Vagina (tissue), 2 donors: ENCODE data around the gene PPP2CA. TPM values are rescaled to one million over a fixed set of nuclear protein-coding genes. Genes with fewer than 3 reads are reported as not detected.

ENCODE experiments used
- DNase-seq, 2 donors: peaks; one replicate each; pipeline ENCODE4 v3.0.0-alpha.2; 2017; ENCODE audit errors: extremely low spot score in 2 of 2
- H3K27ac ChIP-seq: fragments of 200-600 bp; sonication (generic); one replicate; pipeline ENCODE4 v1.5.1; 2019
- H3K27me3 ChIP-seq: fragments of 200-600 bp; sonication (generic); one replicate; pipeline ENCODE4 v1.5.1; 2019
- H3K36me3 ChIP-seq, 2 donors: fragments of 200-600 bp; sonication (generic); one replicate each; pipeline ENCODE4 v1.5.1; 2017 to 2019
- H3K4me1 ChIP-seq: fragments of 200-600 bp; sonication (generic); one replicate; pipeline ENCODE4 v1.5.1; 2019
- H3K4me3 ChIP-seq, 2 donors: fragments of 200-600 bp; sonication (generic); 1 replicate in 1 of 2; 2 replicates in 1 of 2; pipeline ENCODE4 v1.5.1; 2016 to 2019
- H3K9me3 ChIP-seq: fragments of 200-600 bp; sonication (generic); one replicate; pipeline ENCODE4 v1.5.1; 2019
- POLR2A ChIP-seq, 2 donors: fragments of 450-650 bp; IDR thresholded peaks; one replicate each; pipeline ENCODE4 v1.6.1; 2017; ENCODE audit warnings: antibody characterized with exemption in 2 of 2, mild to moderate bottlenecking in 2 of 2, moderate library complexity in 2 of 2
- POLR2AphosphoS5 ChIP-seq, 2 donors: sonication (generic); formaldehyde crosslinking; IDR thresholded peaks; one replicate each; pipeline ENCODE4 v1.9.0; 2017; ENCODE audit warnings: antibody characterized with exemption in 2 of 2, mild to moderate bottlenecking in 2 of 2, low read depth in 1 of 2; ENCODE audit not compliant: insufficient read depth in 1 of 2
- intact Hi-C: fragments of 100-400 bp; cut with DNase I; formaldehyde crosslinking; loops from one replicate; pipeline ENCODE4 v1.15.1; 2023
- total RNA-seq: library from RNA; depleted of rRNA; stranded (reverse); fragments of >200 nt; gene quantifications from one replicate; pipeline ENCODE4 v1.2.3, GENCODE V29; 2016
- TF ChIP-seq, protein P1 (sequence below), 3 experiments: fragments of 450-650 bp in 2 of 3; fragments of 200-600 bp in 1 of 3; sonication (generic) in 1 of 3; IDR thresholded peaks; one replicate each; pipeline ENCODE4 v1.5.1; 2017 to 2019; ENCODE audit warnings: antibody characterized with exemption in 3 of 3, mild to moderate bottlenecking in 2 of 3, moderate library complexity in 2 of 3

PPP2CA gene
- total RNA-seq, 1 donor from 2014 or later: 56.2 TPM

DNA sequence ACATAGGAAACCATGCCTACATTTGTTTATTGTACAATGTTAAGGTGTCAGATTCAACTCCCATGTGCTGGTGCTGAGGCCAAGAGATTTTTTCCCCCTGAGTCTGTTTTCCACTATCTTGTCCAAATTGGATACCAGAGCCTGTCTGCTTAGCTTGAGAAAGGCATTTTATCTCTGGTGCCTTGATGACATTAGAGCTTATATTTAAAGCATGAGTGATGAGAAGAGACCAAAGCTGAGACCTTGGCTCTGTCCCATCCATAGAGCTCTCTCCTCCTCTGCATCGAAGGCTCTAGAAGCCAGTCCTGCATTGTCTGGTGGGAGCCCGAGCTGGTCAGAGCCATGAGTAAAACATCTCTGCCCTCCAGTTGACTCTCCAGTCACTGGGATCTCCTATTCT, 10.4 kb upstream of the PPP2CA start:
- Histone ChIP-seq H3K27me3 (no peaks in the 10 kb centered on the region), H3K36me3 (no peaks in the 10 kb centered on the region), H3K4me3 (no peak overlapping the region), H3K27ac (no peak overlapping the region), H3K9me3 (no peaks in the 10 kb centered on the region), H3K4me1 (no peaks in the 10 kb centered on the region)
- TF ChIP-seq POLR2AphosphoS5 (IDR thresholded peaks at IDR 0.05; ENCODE audit: insufficient read depth in 1 of 2, low read depth in 1 of 2) (no peak), POLR2A (IDR thresholded peaks at IDR 0.05) (no peak)
- TF ChIP-seq, protein P1, sequence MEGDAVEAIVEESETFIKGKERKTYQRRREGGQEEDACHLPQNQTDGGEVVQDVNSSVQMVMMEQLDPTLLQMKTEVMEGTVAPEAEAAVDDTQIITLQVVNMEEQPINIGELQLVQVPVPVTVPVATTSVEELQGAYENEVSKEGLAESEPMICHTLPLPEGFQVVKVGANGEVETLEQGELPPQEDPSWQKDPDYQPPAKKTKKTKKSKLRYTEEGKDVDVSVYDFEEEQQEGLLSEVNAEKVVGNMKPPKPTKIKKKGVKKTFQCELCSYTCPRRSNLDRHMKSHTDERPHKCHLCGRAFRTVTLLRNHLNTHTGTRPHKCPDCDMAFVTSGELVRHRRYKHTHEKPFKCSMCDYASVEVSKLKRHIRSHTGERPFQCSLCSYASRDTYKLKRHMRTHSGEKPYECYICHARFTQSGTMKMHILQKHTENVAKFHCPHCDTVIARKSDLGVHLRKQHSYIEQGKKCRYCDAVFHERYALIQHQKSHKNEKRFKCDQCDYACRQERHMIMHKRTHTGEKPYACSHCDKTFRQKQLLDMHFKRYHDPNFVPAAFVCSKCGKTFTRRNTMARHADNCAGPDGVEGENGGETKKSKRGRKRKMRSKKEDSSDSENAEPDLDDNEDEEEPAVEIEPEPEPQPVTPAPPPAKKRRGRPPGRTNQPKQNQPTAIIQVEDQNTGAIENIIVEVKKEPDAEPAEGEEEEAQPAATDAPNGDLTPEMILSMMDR (IDR thresholded peaks at IDR 0.05): no peak
- no peak for DNase-seq
- intact Hi-C loops: no loop called here

DNA sequence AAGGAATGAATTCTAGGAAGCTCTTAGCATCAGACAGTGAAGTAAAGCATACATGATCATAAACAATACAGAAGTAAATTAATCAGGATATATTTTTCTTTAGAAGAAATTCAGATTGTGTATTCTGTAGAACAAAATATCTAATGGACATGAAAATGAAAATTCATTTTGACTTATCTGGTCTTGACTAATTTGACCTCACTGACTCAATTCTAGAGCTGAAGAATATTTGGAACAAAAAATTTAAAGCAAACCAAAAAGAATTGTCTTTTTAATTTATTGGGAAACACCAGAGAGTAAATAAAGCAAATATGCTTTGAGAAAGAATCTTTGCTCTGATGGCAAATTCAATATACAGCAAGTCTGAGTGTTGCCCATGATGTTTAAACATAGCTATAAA, 2.8 kb upstream of the PPP2CA start:
- H3K27ac ChIP-seq: no peak overlapping the region
- intact Hi-C loops: no loop called here
- no peaks in the 10 kb centered on the region for H3K36me3 ChIP-seq
- DNase-seq: no peak
- H3K9me3 ChIP-seq: no peaks in the 10 kb centered on the region
- H3K4me1 ChIP-seq: peaks cover 21% of the 10 kb centered on the region
- no peak overlapping the region for H3K4me3 ChIP-seq
- no peaks in the 10 kb centered on the region for H3K27me3 ChIP-seq
- TF ChIP-seq POLR2AphosphoS5 (IDR thresholded peaks at IDR 0.05; ENCODE audit: insufficient read depth in 1 of 2, low read depth in 1 of 2): no peak
- TF ChIP-seq, protein P1 (IDR thresholded peaks at IDR 0.05): no peak
- TF ChIP-seq POLR2A (IDR thresholded peaks at IDR 0.05): no peak

DNA sequence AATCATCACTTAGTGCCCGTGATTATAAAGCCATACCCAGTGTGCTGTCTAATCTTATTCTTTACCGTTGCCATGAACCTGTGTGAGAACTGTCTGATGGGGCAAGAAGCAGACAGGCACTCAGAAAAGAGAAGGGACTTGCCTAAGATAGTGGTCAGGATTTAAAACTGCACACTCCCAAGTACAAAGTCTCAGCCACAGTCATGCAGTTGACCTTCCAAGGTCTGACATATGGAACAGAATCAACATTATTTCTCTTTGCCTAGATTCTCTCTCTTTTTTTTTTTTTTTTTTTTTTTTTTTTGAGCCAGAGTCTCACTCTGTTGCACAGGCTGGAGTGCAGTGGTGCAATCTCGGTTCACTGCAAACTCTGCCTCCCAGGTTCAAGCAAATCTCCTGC, 1.9 kb upstream of the PPP2CA start:
- Histone ChIP-seq H3K4me3 (no peak overlapping the region), H3K9me3 (no peaks in the 10 kb centered on the region), H3K4me1 (peaks cover 29% of the 10 kb centered on the region), H3K36me3 (no peaks in the 10 kb centered on the region), H3K27ac (no peak overlapping the region), H3K27me3 (no peaks in the 10 kb centered on the region)
- no peak for DNase-seq
- no peak for TF ChIP-seq POLR2A (IDR thresholded peaks at IDR 0.05)
- TF ChIP-seq POLR2AphosphoS5 (IDR thresholded peaks at IDR 0.05; ENCODE audit: insufficient read depth in 1 of 2, low read depth in 1 of 2): no peak
- TF ChIP-seq, protein P1 (IDR thresholded peaks at IDR 0.05): no peak
- intact Hi-C loops: no loop called here

DNA sequence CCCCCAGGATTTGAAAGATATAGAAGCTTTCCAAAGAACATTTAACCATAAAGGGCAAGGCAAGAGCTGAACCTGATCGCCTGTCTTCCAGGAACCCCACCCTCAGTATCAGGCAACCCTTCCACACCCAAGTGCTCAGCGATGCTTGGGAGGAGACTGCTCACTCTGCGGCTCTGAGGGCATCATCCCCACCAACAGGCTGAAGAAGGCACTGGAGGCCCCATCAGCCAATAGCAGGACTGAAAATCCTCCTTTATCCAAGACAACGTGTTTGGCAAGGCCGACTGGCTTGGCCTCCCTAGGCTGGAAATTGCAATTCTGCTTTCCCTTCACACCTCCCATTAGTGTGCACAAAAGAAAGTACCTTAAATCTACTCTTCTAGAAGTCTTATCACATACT, 1.4 kb upstream of the PPP2CA start:
- Histone ChIP-seq H3K4me1 (peaks cover 35% of the 10 kb centered on the region), H3K9me3 (no peaks in the 10 kb centered on the region), H3K27me3 (no peaks in the 10 kb centered on the region), H3K36me3 (no peaks in the 10 kb centered on the region), H3K27ac (peak overlapping the region; percentile 100), H3K4me3 (peak overlapping the region; percentile 84 to 97)
- TF ChIP-seq, protein P1 (IDR thresholded peaks at IDR 0.05): no peak
- TF ChIP-seq POLR2AphosphoS5 (IDR thresholded peaks at IDR 0.05; ENCODE audit: insufficient read depth in 1 of 2, low read depth in 1 of 2): no peak
- TF ChIP-seq POLR2A (IDR thresholded peaks at IDR 0.05): no peak
- intact Hi-C loops: no loop called here
- peak in 1 of 2 donors; percentile 90 for DNase-seq

DNA sequence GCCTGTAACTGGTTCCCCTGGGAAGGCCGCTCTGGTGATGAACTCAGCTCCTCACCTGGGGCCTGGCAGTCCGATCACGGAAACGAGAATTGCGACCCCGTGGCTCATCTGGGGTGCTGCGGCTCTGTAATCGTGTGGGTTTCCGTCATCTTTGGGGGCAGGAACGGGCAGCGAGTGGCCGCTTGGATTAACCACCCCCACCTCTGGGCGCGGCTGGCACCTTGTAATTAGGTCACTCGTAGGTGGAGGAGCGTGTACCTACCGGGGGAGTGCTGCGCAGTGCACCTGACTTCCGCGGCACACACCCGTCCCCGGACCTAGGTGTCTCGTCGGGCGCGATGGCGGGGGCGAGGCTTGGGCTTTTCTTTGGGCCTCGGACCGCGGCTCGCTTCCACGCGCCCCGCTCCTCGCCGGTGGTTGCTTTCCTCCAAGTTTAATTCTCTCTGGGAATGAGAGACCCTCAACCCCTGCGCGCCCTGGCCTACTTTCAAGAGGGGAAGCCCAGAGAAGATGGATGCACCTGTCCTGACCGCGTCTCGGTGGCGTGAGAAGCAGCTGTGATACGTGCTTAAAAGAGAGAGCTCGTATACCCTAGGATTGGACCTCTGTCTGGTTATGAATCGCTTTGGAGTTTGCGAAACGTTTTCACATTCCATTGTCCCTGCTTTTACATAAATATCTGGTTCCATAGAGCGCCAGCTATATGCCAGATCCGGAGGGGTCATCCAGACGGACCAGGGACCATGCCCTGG, 744 bp upstream of the PPP2CA start:
- Histone ChIP-seq H3K4me3 (peak overlapping the region; percentile 84 to 97), H3K27me3 (no peaks in the 10 kb centered on the region), H3K4me1 (peaks cover 41% of the 10 kb centered on the region), H3K27ac (peak overlapping the region; percentile 100), H3K36me3 (no peaks in the 10 kb centered on the region), H3K9me3 (no peaks in the 10 kb centered on the region)
- DNase-seq: no peak
- intact Hi-C loops: no loop called here
- no peak for TF ChIP-seq POLR2AphosphoS5 (IDR thresholded peaks at IDR 0.05; ENCODE audit: insufficient read depth in 1 of 2, low read depth in 1 of 2)
- TF ChIP-seq, protein P1 (IDR thresholded peaks at IDR 0.05): no peak
- peak in 1 of 2 donors; percentile 40 for TF ChIP-seq POLR2A (IDR thresholded peaks at IDR 0.05)
